AG09319 (cell line): ENCODE measurements around the gene CORO2A.

ENCODE experiments used
- DNase-seq: peaks from one replicate; pipeline ENCODE4 v3.0.0-alpha.2; 2010; ENCODE audit warnings: low read depth; ENCODE audit errors: extremely low read depth
- CTCF ChIP-seq: IDR thresholded peaks from 2 replicates; pipeline ENCODE4 v1.5.1; 2011; ENCODE audit warnings: low read depth, mild to moderate bottlenecking, inconsistent platforms, low read length, moderate library complexity

CORO2A gene

GRCh38 chr9:98171176-98171925, 21.1 kb downstream of the CORO2A start:
- TF ChIP-seq CTCF, result no peak
- DNase-seq, result no peak

- no peak for TF ChIP-seq CTCF
- DNase-seq, result no peak
These were observed 23.4 kb downstream of the CORO2A start for GRCh38 chr9:98168941-98169488.

GRCh38 chr9:98168153-98168780, 24.2 kb downstream of the CORO2A start:
- DNase-seq, result no peak
- no peak for TF ChIP-seq CTCF

GRCh38 chr9:98164912-98165311, 27.5 kb downstream of the CORO2A start:
- no peak for DNase-seq
- TF ChIP-seq CTCF, result no peak

GRCh38 chr9:98162613-98163012, 29.8 kb downstream of the CORO2A start:
- no peak for DNase-seq
- no peak for TF ChIP-seq CTCF

GRCh38 chr9:98161851-98162250, 30.6 kb downstream of the CORO2A start:
- no peak for DNase-seq
- no peak for TF ChIP-seq CTCF

- DNase-seq, result no peak
- TF ChIP-seq CTCF, result no peak
These were observed 32.6 kb downstream of the CORO2A start for GRCh38 chr9:98159790-98160189.
